Naive thymus-derived CD4-positive, alpha-beta T cell (primary cell): Measurements from ENCODE around the gene SSX2IP. TPM values are rescaled to one million over a fixed set of nuclear protein-coding genes. Genes with fewer than 3 reads are reported as not detected.
"Not testable (repeated sequence)": the region's sequence is repeated elsewhere in the genome, so short reads cannot be mapped to it uniquely, and the experiment has no call there.

ENCODE experiments used
- ATAC-seq: fragments of 150-1000 bp; cut with Tn5 transposase; 2 replicates; pipeline ENCODE4 v1.10.0; 2021; ENCODE audit warnings: mild to moderate bottlenecking, moderate library complexity
- CTCF ChIA-PET: fragments of 350-600 bp; sonication (Branson Sonifier 250); formaldehyde crosslinking; loops from one replicate; lab custom pipeline; 2021; ENCODE audit warnings: antibody characterized with exemption; lab: Charles Lee
- POLR2A ChIA-PET: fragments of 350-600 bp; sonication (Branson Sonifier 250); formaldehyde crosslinking; loops from one replicate; lab custom pipeline; 2021; ENCODE audit warnings: antibody characterized with exemption, inconsistent platforms; lab: Charles Lee
- DNase-seq, 9 donors: peaks; one replicate each; pipeline versions ENCODE4 v3.0.0 to v3.0.0-alpha.2; 2020 to 2022; ENCODE audit warnings: mixed read lengths in 1 of 9
- H3K27ac ChIP-seq: one replicate; pipeline ENCODE4 v1.7.0; 2013; ENCODE audit warnings: mild to moderate bottlenecking, low read depth, low read length, moderate library complexity
- H3K27me3 ChIP-seq, 2 donors: one replicate each; pipeline ENCODE4 v1.7.0; 2013; ENCODE audit warnings: low read length in 2 of 2, mild to moderate bottlenecking in 2 of 2, moderate library complexity in 2 of 2; ENCODE audit not compliant: control insufficient read depth in 2 of 2, insufficient read depth in 2 of 2
- H3K36me3 ChIP-seq, 3 experiments: 1 replicate in 2 of 3; 2 replicates in 1 of 3; pipeline ENCODE4 v1.7.0; 2013; ENCODE audit warnings: low read length in 3 of 3, mild to moderate bottlenecking in 3 of 3, moderate library complexity in 1 of 3; ENCODE audit not compliant: insufficient read depth in 3 of 3, control insufficient read depth in 2 of 3
- H3K4me1 ChIP-seq, 2 donors: one replicate each; pipeline ENCODE4 v1.7.0; 2013; ENCODE audit warnings: low read length in 2 of 2, mild to moderate bottlenecking in 2 of 2, moderate library complexity in 1 of 2; ENCODE audit not compliant: control insufficient read depth in 2 of 2, insufficient read depth in 2 of 2
- H3K4me3 ChIP-seq: 2 replicates; pipeline ENCODE4 v1.7.0; 2013; ENCODE audit warnings: mild to moderate bottlenecking, low read length
- H3K9me3 ChIP-seq, 3 experiments: 1 replicate in 2 of 3; 2 replicates in 1 of 3; pipeline ENCODE4 v1.7.0; 2013; ENCODE audit warnings: low read length in 3 of 3; ENCODE audit not compliant: control insufficient read depth in 2 of 3
- H3K27ac Mint-ChIP-seq, 9 donors: one replicate each; pipeline ENCODE4 v1.8.0; 2020 to 2022; ENCODE audit warnings: mixed read lengths in 9 of 9, mild to moderate bottlenecking in 8 of 9, moderate library complexity in 5 of 9, inconsistent platforms in 2 of 9
- H3K27me3 Mint-ChIP-seq, 5 donors: one replicate each; pipeline ENCODE4 v1.8.0; 2021 to 2022; ENCODE audit warnings: mixed read lengths in 5 of 5, mild to moderate bottlenecking in 1 of 5
- H3K36me3 Mint-ChIP-seq, 5 donors: one replicate each; pipeline ENCODE4 v1.8.0; 2020 to 2022; ENCODE audit warnings: mixed read lengths in 5 of 5, mild to moderate bottlenecking in 3 of 5, inconsistent platforms in 1 of 5
- H3K4me1 Mint-ChIP-seq, 7 donors: one replicate each; pipeline ENCODE4 v1.8.0; 2020 to 2022; ENCODE audit warnings: mixed read lengths in 7 of 7, mild to moderate bottlenecking in 3 of 7, inconsistent platforms in 1 of 7
- H3K4me3 Mint-ChIP-seq, 10 donors: one replicate each; pipeline ENCODE4 v1.8.0; 2020 to 2022; ENCODE audit warnings: mild to moderate bottlenecking in 10 of 10, mixed read lengths in 10 of 10, moderate library complexity in 6 of 10, inconsistent platforms in 2 of 10
- H3K9me3 Mint-ChIP-seq, 11 donors: one replicate each; pipeline ENCODE4 v1.8.0; 2020 to 2022; ENCODE audit warnings: mixed read lengths in 11 of 11, mild to moderate bottlenecking in 4 of 11, inconsistent platforms in 1 of 11, moderate library complexity in 1 of 11
- intact Hi-C, 2 donors: fragments of 100-400 bp; cut with micrococcal nuclease; formaldehyde crosslinking; loops; one replicate each; pipeline ENCODE4 v1.15.1; 2023
- polyA plus RNA-seq, 2 donors: library from polyadenylated mRNA; unstranded; fragments of 300-500 nt; fragmentation: Illumina TruSeq; gene quantifications; one replicate each; pipeline ENCODE4 v1.2.3, GENCODE V29; 2021
- total RNA-seq, 6 experiments: library from RNA in 5 of 6; stranded (reverse) in 5 of 6; gene quantifications; 1 replicate in 5 of 6; 2 replicates in 1 of 6; pipeline ENCODE4 v1.2.3 and lab custom pipeline; 2021 to 2026

The SSX2IP gene
- total and polyA plus RNA-seq, 7 experiments from 2014 or later: 7.5 to 13.4 (median 8.4) TPM

- peaks cover 0 to 11% (median 1%) of the 10 kb centered on the region in 7 donors for H3K4me1 Mint-ChIP-seq
- POLR2A ChIA-PET: no interaction called here
- Histone ChIP-seq H3K4me3 (no peak overlapping the region), H3K27me3 (no peaks in the 10 kb centered on the region), H3K4me1 (no peaks in the 10 kb centered on the region), H3K27ac (no peak overlapping the region), H3K36me3 (no peaks in the 10 kb centered on the region), H3K9me3 (peaks cover 0 to 3% (median 0%) of the 10 kb centered on the region in 3 experiments)
- CTCF ChIA-PET: no interaction called here
- ATAC-seq (no peak), DNase-seq (no peak)
- H3K4me3 Mint-ChIP-seq: peak overlapping the region in 1 of 10 donors; percentile 2
- intact Hi-C loops: no loop called here
- peaks cover 0 to 23% (median 6%) of the 10 kb centered on the region in 11 donors for H3K9me3 Mint-ChIP-seq
- H3K27ac Mint-ChIP-seq: peak overlapping the region in 2 of 9 donors; percentile 10 to 60
- H3K27me3 Mint-ChIP-seq: no peaks in the 10 kb centered on the region
- H3K36me3 Mint-ChIP-seq: peaks cover 0 to 7% (median 5%) of the 10 kb centered on the region in 5 donors
Measured at GRCh38 chr1:84598846-84599741, 91.2 kb downstream of the SSX2IP start.

DNA sequence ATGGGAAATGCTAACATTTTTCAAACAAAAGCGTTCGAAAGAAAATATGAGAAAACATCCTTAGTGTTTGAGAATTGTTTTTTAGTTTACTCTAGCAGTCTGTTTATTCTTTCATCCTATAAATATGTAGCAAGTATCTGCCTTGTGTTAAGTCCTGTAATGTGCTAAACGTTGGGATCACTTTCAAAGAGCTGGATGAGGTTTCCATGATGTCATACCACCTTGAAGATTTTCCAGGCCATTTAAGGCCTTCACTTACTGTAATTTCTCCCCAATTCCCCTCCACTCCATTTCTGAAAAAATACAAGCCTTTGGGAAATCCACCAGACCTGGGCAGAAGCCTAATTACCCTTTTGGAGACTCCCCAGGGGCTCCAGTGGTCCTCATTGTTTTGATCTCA is 91.8 kb downstream of the SSX2IP start:
- DNase-seq: no peak
- Histone ChIP-seq H3K27ac (no peak overlapping the region), H3K36me3 (no peaks in the 10 kb centered on the region), H3K4me1 (no peaks in the 10 kb centered on the region), H3K4me3 (no peak overlapping the region), H3K27me3 (no peaks in the 10 kb centered on the region), H3K9me3 (no peaks in the 10 kb centered on the region)
- ChIA-PET CTCF (no interaction called here), POLR2A (no interaction called here)
- no peak for ATAC-seq
- Mint-ChIP-seq H3K4me3 (no peak overlapping the region), H3K4me1 (peaks cover 0 to 11% (median 1%) of the 10 kb centered on the region in 7 donors), H3K9me3 (peaks cover 0 to 17% (median 3%) of the 10 kb centered on the region in 11 donors), H3K36me3 (peaks cover 0 to 7% (median 4%) of the 10 kb centered on the region in 5 donors), H3K27me3 (peaks cover 0 to 2% (median 0%) of the 10 kb centered on the region in 5 donors), H3K27ac (no peak overlapping the region)
- intact Hi-C loops: no loop called here

DNA sequence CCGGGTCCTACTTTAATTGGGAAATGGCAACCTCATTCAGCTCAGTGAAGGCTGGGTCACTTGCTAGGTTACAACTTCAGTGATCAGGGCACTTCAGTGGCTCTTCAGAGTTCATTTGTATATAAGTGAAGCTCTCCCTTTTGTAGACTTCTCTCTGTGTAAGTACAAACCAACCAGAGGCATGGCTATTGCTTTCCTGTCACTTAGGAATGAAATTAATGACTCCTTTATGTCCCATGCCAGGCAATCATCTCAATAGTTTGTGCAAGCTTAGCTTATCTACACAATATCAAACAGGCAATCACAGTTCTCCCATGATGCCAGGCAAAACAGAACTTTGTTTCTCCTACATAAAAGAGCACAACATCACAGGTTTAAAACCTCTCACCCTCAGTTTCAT is 93.2 kb downstream of the SSX2IP start:
- ChIA-PET POLR2A (no interaction called here), CTCF (no interaction called here)
- H3K9me3 Mint-ChIP-seq: peaks cover 0 to 12% (median 2%) of the 10 kb centered on the region in 11 donors
- H3K36me3 Mint-ChIP-seq: peaks cover 0 to 4% (median 1%) of the 10 kb centered on the region in 5 donors
- Histone ChIP-seq H3K27ac (no peak overlapping the region), H3K4me1 (no peaks in the 10 kb centered on the region), H3K36me3 (no peaks in the 10 kb centered on the region), H3K4me3 (no peak overlapping the region), H3K9me3 (no peaks in the 10 kb centered on the region), H3K27me3 (no peaks in the 10 kb centered on the region)
- no peak overlapping the region for H3K4me3 Mint-ChIP-seq
- DNase-seq (no peak), ATAC-seq (no peak)
- no peak overlapping the region for H3K27ac Mint-ChIP-seq
- intact Hi-C loops: no loop called here
- H3K27me3 Mint-ChIP-seq: peaks cover 0 to 7% (median 0%) of the 10 kb centered on the region in 5 donors
- H3K4me1 Mint-ChIP-seq: peaks cover 0 to 11% (median 1%) of the 10 kb centered on the region in 7 donors

- H3K27me3 ChIP-seq, POLR2A ChIA-PET, H3K36me3 Mint-ChIP-seq, H3K27ac ChIP-seq, H3K4me3 Mint-ChIP-seq, H3K9me3 ChIP-seq, DNase-seq, H3K36me3 ChIP-seq, H3K4me3 ChIP-seq, ATAC-seq, intact Hi-C loops, CTCF ChIA-PET, H3K4me1 ChIP-seq, H3K27ac Mint-ChIP-seq: not testable (repeated sequence)
- H3K9me3 Mint-ChIP-seq: peaks cover 0 to 14% (median 2%) of the 10 kb centered on the region in 11 donors
- peaks cover 0 to 11% (median 1%) of the 10 kb centered on the region in 7 donors for H3K4me1 Mint-ChIP-seq
- peaks cover 2 to 15% (median 8%) of the 10 kb centered on the region in 5 donors for H3K27me3 Mint-ChIP-seq
Measured at GRCh38 chr1:84594959-84595358, 95.3 kb downstream of the SSX2IP start.

Other genes with a start within 250 kb of the SSX2IP start
- gene RPF1, start 211.2 kb downstream of the SSX2IP start, total RNA-seq: 10 to 100 TPM; 35.5 to 52.3 (median 44.1) TPM
- 10 to 100 TPM; 60.2 to 62.7 TPM for gene RPF1, start 211.2 kb downstream of the SSX2IP start, polyA plus RNA-seq
- gene SPATA1, start 184.1 kb downstream of the SSX2IP start, total RNA-seq: 1 to 10 TPM in 4 of 5 experiments, not detected in 1; 1.7 to 3.6 (median 2.2) TPM
- gene SPATA1, start 184.1 kb downstream of the SSX2IP start, polyA plus RNA-seq: not detected
- 10 to 100 TPM; 24.8 to 90.7 (median 28.9) TPM for gene GNG5, start 183.9 kb downstream of the SSX2IP start, total RNA-seq
- gene GNG5, start 183.9 kb downstream of the SSX2IP start, polyA plus RNA-seq: 100 to 1,000 TPM; 175 to 250 TPM
- 10 to 100 TPM; 17.4 to 22.3 (median 19.0) TPM for gene CTBS, start 116.0 kb downstream of the SSX2IP start, total RNA-seq
- 10 to 100 TPM; 13.9 to 26.2 TPM for gene CTBS, start 116.0 kb downstream of the SSX2IP start, polyA plus RNA-seq
- gene LPAR3, start 202.7 kb upstream of the SSX2IP start, total RNA-seq: 1 to 10 TPM in 1 of 5 experiments, under 1 TPM in 4; 0.29 to 1.1 (median 0.97) TPM
- gene LPAR3, start 202.7 kb upstream of the SSX2IP start, polyA plus RNA-seq: under 1 TPM; 0.54 to 0.60 TPM